GM21381 (cell line): Measurements from ENCODE around the gene PVALB.

Source experiments
- ATAC-seq: cut with Tn5 transposase; IDR thresholded peaks from one replicate; pipeline ENCODE4 v1.9.1; 2021; ENCODE audit warnings: mild to moderate bottlenecking, moderate library complexity; ENCODE audit not compliant: unreplicated experiment

PVALB gene

DNA sequence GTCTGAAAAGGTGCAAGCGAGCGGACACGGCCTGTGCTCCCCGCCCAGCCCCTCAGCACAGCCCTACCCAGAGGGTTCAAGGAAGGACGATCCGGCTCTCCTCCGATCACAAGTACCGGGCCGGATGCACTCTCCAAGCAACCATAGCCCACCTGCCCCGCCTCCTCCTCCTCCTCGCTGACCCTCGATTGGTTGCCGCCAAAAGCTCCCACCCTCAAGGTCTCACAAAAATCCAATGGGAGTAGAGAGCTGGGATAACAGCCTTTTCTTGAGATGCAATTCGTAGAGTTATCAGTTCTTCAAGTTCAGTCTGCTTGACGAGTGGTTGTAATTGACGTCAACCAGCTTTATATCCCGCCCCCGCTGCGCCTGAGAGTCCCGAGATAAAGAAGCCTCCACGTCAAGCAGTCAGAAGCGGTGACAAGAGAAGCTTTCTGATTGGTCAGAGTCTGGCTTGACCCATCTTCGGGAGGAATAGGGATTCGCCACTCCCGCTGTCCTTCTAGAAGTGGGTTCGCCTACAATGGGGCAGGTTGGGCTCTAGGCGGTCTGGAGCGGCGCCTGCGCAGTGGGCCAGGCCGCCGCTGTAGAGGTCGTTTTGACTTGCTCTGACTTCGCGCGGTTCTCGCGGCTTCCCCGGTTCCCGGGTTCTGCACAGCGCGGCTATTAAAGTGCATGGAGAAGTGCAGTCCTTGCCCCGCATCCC lies 40.7 kb downstream of the PVALB start, which contains the start of gene IFT27:
Gene IFT27, minus strand, starts transcription at position 156 of the 706 bp plus-strand sequence. CDS start 412 bp downstream, outside the sequence.
- ATAC-seq: peak; percentile 89

- peak; percentile 4 for ATAC-seq
Measured at GRCh38 chr22:36775586-36775963, 41.3 kb downstream of the PVALB start.

DNA sequence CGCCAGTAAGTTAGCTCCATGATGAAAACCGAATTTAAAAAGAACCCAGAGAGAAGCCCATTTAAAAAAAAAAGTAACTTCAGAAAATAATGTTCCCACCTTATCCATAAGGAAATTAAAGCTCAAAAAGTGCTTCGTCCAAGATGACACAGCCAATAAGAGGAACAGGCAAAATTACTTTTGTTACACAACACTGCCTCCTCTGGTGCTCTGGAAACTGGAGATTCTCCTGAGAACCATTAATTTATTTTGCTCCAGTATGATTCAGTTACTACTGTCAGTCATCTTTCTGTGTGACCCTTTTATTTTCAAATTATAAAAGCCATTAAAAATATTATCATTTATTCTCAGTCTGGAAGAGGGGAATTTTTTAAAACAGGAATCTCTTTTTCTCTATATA lies 42.9 kb downstream of the PVALB start:
- no peak for ATAC-seq

DNA sequence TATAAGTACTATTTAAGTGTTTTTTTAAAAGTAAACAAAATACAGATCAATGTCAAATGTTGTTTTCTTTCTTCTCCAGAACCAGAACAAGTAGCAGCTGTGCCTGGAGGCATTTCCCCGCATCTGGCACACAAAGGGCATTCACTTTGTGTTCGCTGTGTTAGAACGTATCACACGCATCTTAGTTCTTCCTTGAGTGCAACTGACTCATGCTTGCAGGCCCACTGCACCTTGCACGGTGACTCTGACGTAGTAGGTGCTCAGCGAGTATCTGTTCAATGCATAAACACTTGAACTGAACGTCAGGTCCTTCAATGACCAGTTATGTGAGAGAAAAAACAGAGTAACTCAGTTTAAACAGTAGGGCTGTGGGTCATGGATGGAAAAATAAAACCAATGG lies 44.4 kb downstream of the PVALB start:
- no peak for ATAC-seq

- no peak for ATAC-seq
Measured at GRCh38 chr22:36771356-36772063, 45.3 kb downstream of the PVALB start.

- ATAC-seq: no peak
Measured at GRCh38 chr22:36770513-36771231, 46.2 kb downstream of the PVALB start.

GRCh38 chr22:36769541-36770512 lies 47.0 kb downstream of the PVALB start:
- ATAC-seq: no peak

GRCh38 chr22:36768616-36769015 lies 48.2 kb downstream of the PVALB start:
- no peak for ATAC-seq

DNA sequence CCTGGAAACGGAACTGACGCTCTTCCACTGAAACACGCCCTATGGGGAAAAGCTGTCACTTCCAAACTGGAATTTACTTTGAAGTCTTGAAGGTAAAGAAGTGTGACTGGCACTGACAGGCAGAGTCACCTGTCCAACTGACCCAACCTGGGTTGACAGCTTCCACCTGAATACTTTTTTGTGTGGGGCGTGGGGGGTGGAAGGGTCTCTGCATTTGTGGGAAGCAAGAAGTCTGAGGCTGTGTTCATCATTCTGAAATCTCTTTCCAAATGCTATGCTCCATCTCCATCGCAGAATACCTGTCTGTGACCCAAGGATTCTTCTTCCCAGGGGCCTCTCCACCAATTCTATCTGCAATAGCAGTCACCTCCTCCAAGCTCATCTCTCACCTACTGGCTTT lies 48.7 kb downstream of the PVALB start:
- no peak for ATAC-seq

GRCh38 chr22:36767035-36767775 lies 49.6 kb downstream of the PVALB start:
- no peak for ATAC-seq

GRCh38 chr22:36765943-36766450 lies 50.8 kb downstream of the PVALB start:
- no peak for ATAC-seq

- no peak for ATAC-seq
Measured at GRCh38 chr22:36765131-36765942, 51.5 kb downstream of the PVALB start.

DNA sequence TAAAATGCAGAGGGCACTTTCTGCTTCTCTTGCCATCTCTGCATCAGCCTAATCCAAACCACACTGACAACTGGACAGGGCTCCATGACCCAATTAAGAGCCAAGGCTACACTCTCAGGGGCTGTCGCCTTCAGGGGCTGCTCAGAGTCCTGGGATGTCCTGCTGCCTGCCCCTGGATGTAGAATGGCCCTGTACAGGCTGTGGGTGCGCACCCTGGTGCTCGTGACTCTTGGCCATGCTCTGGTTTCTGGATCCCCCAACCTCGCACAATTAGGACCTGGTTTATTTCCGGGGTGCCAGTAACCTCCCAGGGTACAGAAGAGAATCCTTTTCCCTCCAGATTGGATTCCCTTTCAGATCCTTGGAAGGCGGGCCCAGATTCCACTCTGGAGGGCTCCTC lies 52.2 kb downstream of the PVALB start:
- ATAC-seq: no peak

DNA sequence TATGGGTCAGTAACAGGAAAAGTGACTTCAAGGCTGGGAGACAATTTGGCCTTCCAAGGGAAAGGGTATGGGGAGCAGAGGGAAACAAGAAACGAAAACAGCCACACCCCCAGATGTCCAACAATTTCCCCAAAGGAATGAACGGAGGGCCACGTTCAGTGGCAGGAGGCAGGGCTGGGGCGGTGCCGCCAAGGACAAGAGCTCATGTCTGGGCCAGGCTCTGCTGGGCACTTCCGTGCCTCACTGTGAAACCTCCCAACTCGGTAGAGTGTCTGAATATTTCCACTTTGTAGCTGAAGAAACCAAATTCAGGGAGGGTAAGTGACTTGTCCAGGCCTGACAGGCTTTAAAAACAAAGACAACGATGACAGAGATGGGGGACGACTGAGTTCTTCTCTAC lies 52.8 kb downstream of the PVALB start:
- no peak for ATAC-seq

DNA sequence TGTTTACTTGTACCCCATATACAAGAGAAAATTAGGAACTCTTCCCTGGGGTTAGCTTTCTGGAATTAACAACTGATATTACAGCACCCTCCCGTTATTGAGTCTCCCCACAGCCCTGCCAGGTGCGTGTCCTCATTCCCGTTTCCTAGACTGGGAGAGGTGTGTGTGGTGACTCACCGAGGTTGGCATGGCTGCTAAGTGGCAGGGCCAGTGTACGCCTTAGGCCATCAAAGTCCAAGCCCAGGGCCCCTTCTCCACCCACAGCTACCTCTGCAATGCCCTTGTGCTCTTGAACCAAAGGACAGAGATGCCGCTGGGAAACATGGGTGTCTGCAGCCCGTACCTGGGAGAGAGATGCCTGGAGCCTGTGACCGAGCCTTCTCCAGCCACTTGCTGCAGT lies 53.3 kb downstream of the PVALB start:
- ATAC-seq: no peak

DNA sequence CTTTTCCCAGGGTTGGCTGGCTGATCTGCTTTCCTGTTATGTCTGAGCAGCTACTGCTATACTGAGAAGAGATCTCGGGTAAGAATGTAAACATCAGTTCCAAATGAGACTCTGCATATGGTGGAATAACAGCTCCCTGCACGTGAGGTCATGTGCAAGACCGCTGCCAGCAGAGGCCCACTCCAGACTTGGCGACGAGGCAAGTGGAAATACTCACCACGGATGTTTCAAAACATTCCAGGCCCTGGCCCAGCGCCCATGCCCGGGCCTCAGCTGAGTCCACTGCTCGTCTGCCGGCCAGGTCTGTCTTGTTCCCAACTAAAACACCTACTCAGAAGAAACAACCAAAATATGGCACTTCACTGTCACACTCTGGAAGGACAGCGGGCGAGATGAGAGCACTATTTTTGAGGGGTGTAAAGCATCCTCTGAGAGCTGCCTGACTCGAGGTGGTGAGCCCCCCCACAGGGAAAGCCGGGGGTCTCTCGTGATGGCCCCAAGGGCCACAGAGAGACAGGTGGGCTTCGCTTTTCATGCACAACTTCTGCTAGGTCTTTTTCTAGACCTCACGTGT lies 54.1 kb downstream of the PVALB start:
- no peak for ATAC-seq

- ATAC-seq: no peak
Measured at GRCh38 chr22:36761553-36762240, 55.1 kb downstream of the PVALB start.

- ATAC-seq: no peak
Measured at GRCh38 chr22:36760786-36761185, 56.0 kb downstream of the PVALB start.
